OCI-LY1 (cell line): ENCODE measurements around the gene GABRG3.

ENCODE experiments used
- H2AFZ ChIP-seq: fragments of 200-600 bp; sonication (generic), shearing (Covaris generic); 2 replicates; pipeline ENCODE4 v1.6.0; 2014; ENCODE audit warnings: antibody characterized with exemption, mild to moderate bottlenecking, low read length
- H3F3A ChIP-seq: fragments of 200-600 bp; sonication (generic), shearing (Covaris generic); 2 replicates; pipeline ENCODE4 v1.6.0; 2014; ENCODE audit warnings: mild to moderate bottlenecking, antibody characterized with exemption, low read length, moderate library complexity; ENCODE audit not compliant: insufficient read depth
- H3K27ac ChIP-seq: fragments of 200-600 bp; sonication (generic); 2 replicates; pipeline ENCODE4 v1.5.1; 2014; ENCODE audit warnings: low read length, mixed run types, mild to moderate bottlenecking, low read depth; ENCODE audit not compliant: poor library complexity, severe bottlenecking
- H3K27me3 ChIP-seq: fragments of 200-600 bp; sonication (generic); 2 replicates; pipeline ENCODE4 v1.6.0; 2014; ENCODE audit warnings: antibody characterized with exemption, mild to moderate bottlenecking, low read length, moderate library complexity; ENCODE audit not compliant: insufficient read depth
- H3K36me3 ChIP-seq: fragments of 200-600 bp; sonication (generic); 2 replicates; pipeline ENCODE4 v1.6.1; 2014; ENCODE audit warnings: mild to moderate bottlenecking, antibody characterized with exemption, low read length, moderate library complexity, mixed read lengths; ENCODE audit not compliant: insufficient read depth
- H3K4me1 ChIP-seq: fragments of 200-600 bp; sonication (generic); 2 replicates; pipeline ENCODE4 v1.5.1; 2014; ENCODE audit warnings: mild to moderate bottlenecking, low read length, moderate library complexity; ENCODE audit not compliant: insufficient read depth, severe bottlenecking
- H3K4me2 ChIP-seq: fragments of 200-600 bp; sonication (generic), shearing (Covaris generic); 2 replicates; pipeline ENCODE4 v1.6.1; 2014; ENCODE audit warnings: low read length
- H3K4me3 ChIP-seq: fragments of 200-600 bp; sonication (generic); 2 replicates; pipeline ENCODE4 v1.5.1; 2014; ENCODE audit warnings: low read length, low read depth, mild to moderate bottlenecking, mixed read lengths; ENCODE audit not compliant: poor library complexity, severe bottlenecking
- H3K79me2 ChIP-seq: fragments of 200-600 bp; shearing (Covaris generic); 2 replicates; pipeline ENCODE4 v1.6.1; 2016; ENCODE audit warnings: mixed run types, low read length, mixed read lengths; ENCODE audit not compliant: insufficient read depth
- H3K9ac ChIP-seq: fragments of 200-600 bp; sonication (generic), shearing (Covaris generic); 2 replicates; pipeline ENCODE4 v1.6.1; 2014; ENCODE audit warnings: mild to moderate bottlenecking, low read length, mixed read lengths
- H3K9me2 ChIP-seq: fragments of 200-600 bp; sonication (generic), shearing (Covaris generic); 2 replicates; pipeline ENCODE4 v1.6.1; 2014; ENCODE audit warnings: low read depth, mild to moderate bottlenecking, low read length, mixed read lengths
- H3K9me3 ChIP-seq: fragments of 200-600 bp; shearing (Covaris generic); 2 replicates; pipeline ENCODE4 v1.6.1; 2014; ENCODE audit warnings: low read length, mixed read lengths
- H4K20me1 ChIP-seq: fragments of 200-600 bp; sonication (generic), shearing (Covaris generic); 2 replicates; pipeline ENCODE4 v1.6.0; 2016; ENCODE audit warnings: mild to moderate bottlenecking, low read length; ENCODE audit not compliant: insufficient read depth
- CTCF ChIP-seq: fragments of 200-600 bp; sonication (generic), shearing (Covaris generic); IDR thresholded peaks from 2 replicates; pipeline ENCODE4 v1.5.1; 2017; ENCODE audit warnings: mild to moderate bottlenecking, antibody characterized with exemption, low read length, moderate library complexity, mixed read lengths
- EZH2 ChIP-seq: fragments of 200-600 bp; sonication (generic), shearing (Covaris generic); IDR thresholded peaks from 2 replicates; pipeline ENCODE4 v1.8.0; 2017; ENCODE audit warnings: borderline replicate concordance, mixed run types, mild to moderate bottlenecking, antibody characterized with exemption, low read length, moderate library complexity, mixed read lengths

GABRG3 gene

GRCh38 chr15:26935322-26935721, 35.7 kb upstream of the GABRG3 start:
- Histone ChIP-seq H3K79me2 (no peaks in the 10 kb centered on the region), H4K20me1 (no peaks in the 10 kb centered on the region), H3K27ac (no peak overlapping the region), H3K36me3 (no peaks in the 10 kb centered on the region), H3K9me3 (no peaks in the 10 kb centered on the region), H2AFZ (no peak overlapping the region), H3K27me3 (no peaks in the 10 kb centered on the region), H3K4me3 (no peak overlapping the region), H3F3A (no peaks in the 10 kb centered on the region), H3K4me2 (no peak overlapping the region), H3K4me1 (no peaks in the 10 kb centered on the region), H3K9ac (no peak overlapping the region), H3K9me2 (no peaks in the 10 kb centered on the region)
- no peak for TF ChIP-seq EZH2
- no peak for TF ChIP-seq CTCF

DNA sequence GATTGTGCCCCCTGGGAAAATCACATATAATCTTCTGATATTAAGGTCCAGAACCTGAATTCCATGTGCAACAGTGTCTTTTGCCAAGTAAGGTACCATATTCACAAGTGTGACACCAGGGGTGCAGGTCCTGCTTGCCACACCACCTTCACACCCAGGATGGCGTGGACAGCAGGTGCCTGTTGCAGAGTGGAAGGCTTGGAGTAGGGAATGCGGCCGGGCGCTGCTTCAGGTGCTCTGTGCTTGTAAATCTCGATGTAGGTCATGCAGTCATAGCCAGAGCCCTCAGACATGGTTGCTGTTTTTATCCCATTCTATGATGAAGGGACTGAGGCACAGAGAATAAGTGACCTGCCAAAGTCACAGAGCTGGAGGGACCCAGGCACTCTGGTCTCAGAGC, 34.5 kb upstream of the GABRG3 start:
- H3K4me1 ChIP-seq, result no peaks in the 10 kb centered on the region
- H3K4me3 ChIP-seq, result no peak overlapping the region
- no peaks in the 10 kb centered on the region for H3K79me2 ChIP-seq
- H4K20me1 ChIP-seq, result no peaks in the 10 kb centered on the region
- H3K4me2 ChIP-seq, result no peak overlapping the region
- H3K9me3 ChIP-seq, result no peaks in the 10 kb centered on the region
- no peaks in the 10 kb centered on the region for H3K9me2 ChIP-seq
- no peak overlapping the region for H2AFZ ChIP-seq
- H3K27me3 ChIP-seq, result no peaks in the 10 kb centered on the region
- no peak overlapping the region for H3K9ac ChIP-seq
- no peak for TF ChIP-seq EZH2
- TF ChIP-seq CTCF, result no peak
- H3F3A ChIP-seq, result no peaks in the 10 kb centered on the region
- no peaks in the 10 kb centered on the region for H3K36me3 ChIP-seq
- no peak overlapping the region for H3K27ac ChIP-seq

DNA sequence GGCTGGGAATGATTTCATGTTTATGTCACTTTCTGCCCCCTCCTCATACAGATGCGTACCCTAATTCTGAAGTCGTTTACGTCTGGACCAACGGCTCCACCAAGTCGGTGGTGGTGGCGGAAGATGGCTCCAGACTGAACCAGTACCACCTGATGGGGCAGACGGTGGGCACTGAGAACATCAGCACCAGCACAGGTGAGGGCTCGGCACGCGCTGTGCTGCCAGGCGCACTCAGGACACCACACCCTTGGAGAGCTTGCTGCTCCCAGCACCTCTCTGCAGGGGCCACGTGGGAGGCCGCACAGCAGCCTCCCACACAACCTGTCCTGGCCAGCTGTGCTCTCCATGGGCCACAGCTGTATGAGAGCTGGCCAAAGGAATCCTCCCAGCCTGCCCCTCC, 33.8 kb upstream of the GABRG3 start:
- no peaks in the 10 kb centered on the region for H3K9me3 ChIP-seq
- no peak overlapping the region for H3K4me2 ChIP-seq
- TF ChIP-seq EZH2 (no peak), CTCF (no peak)
- no peaks in the 10 kb centered on the region for H3K27me3 ChIP-seq
- no peaks in the 10 kb centered on the region for H3K9me2 ChIP-seq
- H3K27ac ChIP-seq, result no peak overlapping the region
- no peak overlapping the region for H3K4me3 ChIP-seq
- H3F3A ChIP-seq, result no peaks in the 10 kb centered on the region
- no peak overlapping the region for H2AFZ ChIP-seq
- H3K79me2 ChIP-seq, result no peaks in the 10 kb centered on the region
- no peak overlapping the region for H3K9ac ChIP-seq
- H4K20me1 ChIP-seq, result no peaks in the 10 kb centered on the region
- no peaks in the 10 kb centered on the region for H3K36me3 ChIP-seq
- H3K4me1 ChIP-seq, result no peaks in the 10 kb centered on the region
